Erythroblast (primary cell): ENCODE results near the gene OR2AT4.

ENCODE experiments used
- DNase-seq, 2 experiments: peaks; one replicate each; lab custom pipeline; 2025; lab: John Stamatoyannopoulos, UW
- GATA1 ChIP-seq: IDR thresholded peaks from 2 replicates; pipeline ENCODE4 v1.6.1; 2011; ENCODE audit warnings: low read depth, mild to moderate bottlenecking, control low read depth, low read length, moderate library complexity
- POLR2A ChIP-seq: IDR thresholded peaks from 2 replicates; pipeline ENCODE4 v1.6.1; 2011; ENCODE audit warnings: mild to moderate bottlenecking, low read length

The OR2AT4 gene

DNA sequence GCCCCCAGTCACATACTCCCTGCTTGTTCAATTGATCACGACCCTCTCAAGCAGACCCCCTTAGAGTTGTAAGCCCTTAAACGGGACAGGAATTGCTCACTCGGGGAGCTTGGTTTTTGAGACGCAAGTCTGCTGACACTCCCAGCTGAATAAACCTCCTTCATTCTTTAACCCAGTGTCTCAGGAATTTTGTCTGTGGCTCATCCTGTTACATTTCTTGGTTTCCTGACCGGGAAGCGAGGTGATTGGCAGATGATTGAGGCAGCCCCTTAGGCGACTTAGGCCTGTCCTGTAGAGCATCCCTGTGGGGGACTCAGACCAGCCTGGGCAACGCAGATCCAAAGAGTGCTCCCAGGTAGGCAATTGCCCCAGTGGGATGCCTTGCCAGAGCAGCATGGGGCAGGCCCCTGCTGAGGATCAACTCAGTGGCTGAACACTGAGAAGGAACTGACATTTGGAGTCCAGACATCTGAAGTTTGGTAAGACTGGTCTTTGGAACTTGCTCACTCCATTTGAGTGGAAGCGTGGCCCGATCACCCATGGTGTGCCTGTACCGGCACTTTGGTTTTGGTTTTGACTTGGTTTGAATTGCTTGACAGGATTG is 56.4 kb downstream of the OR2AT4 start:
- TF ChIP-seq POLR2A, result no peak
- no peak for TF ChIP-seq GATA1

DNA sequence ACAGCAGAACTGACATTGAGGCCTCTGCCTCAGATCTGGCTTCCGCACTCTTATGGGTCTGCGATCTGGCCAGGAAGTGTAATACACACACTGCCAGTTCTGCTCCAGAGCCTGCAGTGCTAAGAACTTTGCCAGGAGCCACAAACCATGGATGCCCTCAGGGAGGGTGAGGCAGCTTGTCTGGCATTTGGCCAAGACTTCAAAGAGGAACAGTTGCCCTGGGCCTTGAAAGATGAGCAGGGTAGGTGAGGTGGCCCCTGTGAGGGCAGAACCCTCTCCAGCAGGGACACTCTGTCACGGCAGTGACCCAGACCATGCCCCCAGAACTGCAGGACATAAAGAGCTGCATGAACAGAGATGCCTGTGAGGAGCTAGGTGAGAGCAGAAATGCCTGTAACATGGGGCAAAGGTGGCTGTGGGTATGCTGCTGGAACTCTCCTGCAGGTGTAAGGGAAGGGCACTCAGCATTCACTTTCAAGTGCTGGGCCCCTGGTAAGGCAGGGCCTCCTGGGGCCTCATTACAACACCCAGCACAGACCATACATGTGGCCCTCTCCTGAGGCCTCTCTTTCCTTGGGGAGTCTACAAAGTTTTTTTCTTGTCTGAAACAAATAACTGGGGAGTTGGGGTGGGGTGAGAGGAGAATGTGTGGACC is 60.6 kb downstream of the OR2AT4 start:
- peak; percentile 19 to 33 for DNase-seq
- TF ChIP-seq GATA1 (no peak), POLR2A (no peak)

More for the DNA sequence above, 56.4 kb downstream of the OR2AT4 start:
- no peak for DNase-seq

DNA sequence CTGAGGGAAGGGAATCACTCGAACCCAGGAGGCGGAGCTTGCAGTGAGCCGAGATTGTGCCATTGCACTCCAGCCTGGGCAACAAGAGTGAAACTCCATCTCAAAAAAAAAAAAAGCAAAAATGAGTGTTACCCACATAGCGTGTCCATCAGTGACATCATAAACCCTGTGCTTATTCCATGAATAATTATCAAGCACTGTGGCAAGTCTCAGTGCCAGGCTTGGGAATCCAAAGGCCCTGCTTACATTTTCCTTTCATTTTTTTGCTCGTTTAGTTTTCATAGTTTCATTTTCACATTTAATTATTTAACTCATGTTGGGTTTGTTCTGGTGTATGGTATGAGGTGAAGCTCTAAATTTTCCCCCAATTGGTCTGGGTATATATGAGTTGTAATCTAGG is 61.4 kb downstream of the OR2AT4 start:
- DNase-seq, result no peak
- no peak for TF ChIP-seq GATA1
- TF ChIP-seq POLR2A, result no peak

GRCh38 chr11:75033916-75034315 is 62.8 kb downstream of the OR2AT4 start:
- TF ChIP-seq GATA1 (no peak), POLR2A (no peak)
- DNase-seq, result no peak

- no peak for TF ChIP-seq GATA1
- DNase-seq, result no peak
Measured at GRCh38 chr11:75032550-75032935, 64.1 kb downstream of the OR2AT4 start.

DNA sequence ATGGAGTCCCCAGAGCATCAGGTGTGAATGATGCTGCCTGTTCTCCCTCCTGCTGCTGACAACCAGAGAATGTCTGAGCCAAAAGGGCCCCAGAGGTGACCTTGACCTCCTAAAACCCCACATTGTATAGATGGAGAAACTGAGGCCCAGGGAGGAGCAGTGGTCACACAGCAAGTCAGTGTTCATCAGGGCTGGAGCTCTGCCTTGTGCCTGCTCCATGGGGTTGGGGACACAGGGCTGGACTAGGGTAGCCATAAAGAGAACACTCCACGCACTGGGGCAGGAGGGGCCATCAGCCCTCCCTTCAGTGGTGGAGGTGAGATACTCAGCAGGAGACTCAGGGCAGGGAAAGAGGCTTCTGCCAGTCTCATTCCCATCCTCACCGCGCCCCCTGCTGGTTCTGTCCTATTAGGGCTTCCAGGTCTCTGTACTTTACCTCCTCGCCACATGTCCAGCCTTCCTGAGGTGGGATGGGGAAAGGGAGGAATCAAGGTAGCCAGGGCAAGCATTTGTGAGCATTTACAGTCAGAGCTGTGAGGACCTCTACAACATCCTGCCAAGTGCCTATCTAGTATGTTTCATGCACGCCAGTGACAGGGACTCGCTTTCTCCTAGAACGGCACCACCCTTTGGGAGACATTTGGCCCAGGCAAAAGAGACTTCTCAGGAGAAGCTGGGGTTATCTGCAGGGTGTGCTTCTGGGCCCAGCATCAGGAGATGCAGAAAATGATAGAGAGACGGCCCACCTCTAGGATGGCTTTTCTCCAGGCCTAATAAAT is 64.7 kb downstream of the OR2AT4 start:
- DNase-seq, result peak; percentile 71 to 88
- no peak for TF ChIP-seq POLR2A
- TF ChIP-seq GATA1, result no peak
